Measurements from ENCODE around the gene TRABD2B.

- TF ChIP-seq CTCF (IDR thresholded peaks at IDR 0.05; ENCODE audit: low read depth, low read length, poor library complexity, severe bottlenecking) = no peak
- no peak for TF ChIP-seq EZH2phosphoT487 (IDR thresholded peaks at IDR 0.05; ENCODE audit: borderline replicate concordance, low read length)
Measured at GRCh38 chr1:47805921-47806361, 191.2 kb downstream of the TRABD2B start.
